Nephron progenitor cell (in vitro differentiated cells): ENCODE results near the gene ACE.
A peak's percentile ranks its signal among the peaks of the same experiment; 100 is the strongest.

Source experiments
- DNase-seq: peaks from one replicate; pipeline ENCODE4 v3.0.0; 2021
- H3K27ac Mint-ChIP-seq: 2 replicates; pipeline ENCODE4 v1.8.0; 2021; ENCODE audit warnings: mild to moderate bottlenecking, moderate library complexity, mixed read lengths
- H3K27me3 Mint-ChIP-seq: 2 replicates; pipeline ENCODE4 v1.8.0; 2021; ENCODE audit warnings: mild to moderate bottlenecking, low read depth, mixed read lengths; ENCODE audit not compliant: poor library complexity
- H3K36me3 Mint-ChIP-seq: 2 replicates; pipeline ENCODE4 v1.8.0; 2021; ENCODE audit warnings: low read depth, mixed read lengths
- H3K4me1 Mint-ChIP-seq: 2 replicates; pipeline ENCODE4 v1.8.0; 2021; ENCODE audit warnings: mixed read lengths
- H3K4me3 Mint-ChIP-seq: 2 replicates; pipeline ENCODE4 v1.8.0; 2021; ENCODE audit warnings: mild to moderate bottlenecking, moderate library complexity, mixed read lengths
- H3K9me3 Mint-ChIP-seq: 2 replicates; pipeline ENCODE4 v1.8.0; 2021; ENCODE audit warnings: mild to moderate bottlenecking, moderate library complexity, mixed read lengths
- TF ChIP-seq, protein P1 (sequence below): fragments of 200-600 bp; sonication (generic); IDR thresholded peaks from 2 replicates; pipeline ENCODE4 v1.5.0; 2021; ENCODE audit warnings: antibody characterized with exemption

Gene ACE

DNA sequence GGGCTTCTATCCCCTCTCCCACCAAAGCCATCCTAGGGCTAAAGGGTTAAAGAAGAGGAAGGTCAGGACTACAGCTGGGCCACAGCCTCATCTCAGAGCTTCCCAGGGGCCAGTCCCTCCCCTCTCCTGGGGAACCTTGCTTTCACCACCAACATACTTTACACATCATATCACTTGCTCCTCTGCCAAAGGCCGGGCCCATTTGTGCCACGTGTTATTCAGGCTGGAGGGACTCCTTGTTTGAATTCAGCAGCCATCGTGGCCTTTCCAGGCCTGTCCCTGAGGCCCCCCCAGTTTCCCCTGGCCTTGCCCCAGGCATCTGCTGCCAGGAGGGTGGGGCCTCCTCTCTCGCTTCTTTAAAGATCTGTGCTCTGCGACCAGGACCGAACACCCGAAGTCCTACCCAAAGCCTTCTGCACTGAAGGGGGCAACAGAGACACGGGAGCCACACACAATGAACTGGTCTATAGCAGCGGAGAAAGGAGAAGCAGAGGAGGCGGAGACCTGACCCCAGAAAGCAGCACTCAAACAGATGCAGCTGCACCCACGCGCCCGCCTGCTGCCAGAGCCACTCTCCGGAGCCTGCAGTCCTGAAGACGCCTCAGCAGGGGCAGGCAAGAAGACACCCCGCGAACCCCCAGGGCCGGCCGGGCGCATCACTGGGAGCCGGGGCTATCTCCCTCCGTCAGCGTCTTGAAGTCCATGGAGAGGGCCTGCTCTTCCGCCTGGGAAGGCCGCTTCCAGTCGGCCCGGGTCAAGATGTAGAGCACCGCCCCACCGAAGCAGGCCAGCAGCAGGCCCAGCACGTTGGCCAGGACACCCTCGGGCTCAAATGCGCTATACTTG, 42.9 kb upstream of the ACE start:
- peaks cover 31% of the 10 kb centered on the region for H3K4me1 Mint-ChIP-seq
- H3K4me3 Mint-ChIP-seq, result no peak overlapping the region
- H3K27ac Mint-ChIP-seq, result no peak overlapping the region
- no peaks in the 10 kb centered on the region for H3K36me3 Mint-ChIP-seq
- TF ChIP-seq, protein P1, sequence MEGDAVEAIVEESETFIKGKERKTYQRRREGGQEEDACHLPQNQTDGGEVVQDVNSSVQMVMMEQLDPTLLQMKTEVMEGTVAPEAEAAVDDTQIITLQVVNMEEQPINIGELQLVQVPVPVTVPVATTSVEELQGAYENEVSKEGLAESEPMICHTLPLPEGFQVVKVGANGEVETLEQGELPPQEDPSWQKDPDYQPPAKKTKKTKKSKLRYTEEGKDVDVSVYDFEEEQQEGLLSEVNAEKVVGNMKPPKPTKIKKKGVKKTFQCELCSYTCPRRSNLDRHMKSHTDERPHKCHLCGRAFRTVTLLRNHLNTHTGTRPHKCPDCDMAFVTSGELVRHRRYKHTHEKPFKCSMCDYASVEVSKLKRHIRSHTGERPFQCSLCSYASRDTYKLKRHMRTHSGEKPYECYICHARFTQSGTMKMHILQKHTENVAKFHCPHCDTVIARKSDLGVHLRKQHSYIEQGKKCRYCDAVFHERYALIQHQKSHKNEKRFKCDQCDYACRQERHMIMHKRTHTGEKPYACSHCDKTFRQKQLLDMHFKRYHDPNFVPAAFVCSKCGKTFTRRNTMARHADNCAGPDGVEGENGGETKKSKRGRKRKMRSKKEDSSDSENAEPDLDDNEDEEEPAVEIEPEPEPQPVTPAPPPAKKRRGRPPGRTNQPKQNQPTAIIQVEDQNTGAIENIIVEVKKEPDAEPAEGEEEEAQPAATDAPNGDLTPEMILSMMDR, result no peak
- no peak for DNase-seq
- H3K27me3 Mint-ChIP-seq, result no peaks in the 10 kb centered on the region
- H3K9me3 Mint-ChIP-seq, result no peaks in the 10 kb centered on the region

DNA sequence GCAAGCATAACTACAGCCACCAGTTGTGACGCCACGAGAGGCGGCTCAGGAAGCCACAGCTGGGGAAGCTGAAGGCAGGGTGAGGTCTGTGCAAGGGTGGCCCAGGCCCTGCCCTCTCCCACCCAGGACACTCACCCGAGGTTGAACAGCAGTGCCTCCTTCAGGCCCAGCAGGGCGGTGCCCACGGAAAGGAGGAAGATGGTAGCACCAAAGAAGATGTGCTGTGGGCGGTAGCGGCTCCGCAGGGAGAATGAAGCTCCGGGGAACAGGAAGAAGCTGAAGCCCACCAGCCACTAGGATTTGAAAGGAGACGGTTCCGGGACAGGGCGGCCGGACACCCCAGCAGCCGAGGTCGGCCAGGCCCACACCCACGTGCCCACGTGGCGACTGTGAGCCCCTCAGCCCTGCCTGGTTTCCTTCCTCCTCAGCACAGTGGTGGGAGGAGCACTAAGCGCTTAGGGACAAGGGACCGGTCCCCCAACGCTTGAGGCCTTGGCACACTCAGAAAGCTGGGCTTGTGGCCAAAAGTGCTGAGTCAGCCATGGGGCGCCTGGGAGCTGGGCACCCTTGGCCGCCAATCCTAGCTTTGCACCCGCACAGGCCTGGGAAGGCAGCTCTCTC, 41.8 kb upstream of the ACE start:
- no peak for DNase-seq
- Mint-ChIP-seq H3K9me3 (no peaks in the 10 kb centered on the region), H3K27ac (no peak overlapping the region)

DNA sequence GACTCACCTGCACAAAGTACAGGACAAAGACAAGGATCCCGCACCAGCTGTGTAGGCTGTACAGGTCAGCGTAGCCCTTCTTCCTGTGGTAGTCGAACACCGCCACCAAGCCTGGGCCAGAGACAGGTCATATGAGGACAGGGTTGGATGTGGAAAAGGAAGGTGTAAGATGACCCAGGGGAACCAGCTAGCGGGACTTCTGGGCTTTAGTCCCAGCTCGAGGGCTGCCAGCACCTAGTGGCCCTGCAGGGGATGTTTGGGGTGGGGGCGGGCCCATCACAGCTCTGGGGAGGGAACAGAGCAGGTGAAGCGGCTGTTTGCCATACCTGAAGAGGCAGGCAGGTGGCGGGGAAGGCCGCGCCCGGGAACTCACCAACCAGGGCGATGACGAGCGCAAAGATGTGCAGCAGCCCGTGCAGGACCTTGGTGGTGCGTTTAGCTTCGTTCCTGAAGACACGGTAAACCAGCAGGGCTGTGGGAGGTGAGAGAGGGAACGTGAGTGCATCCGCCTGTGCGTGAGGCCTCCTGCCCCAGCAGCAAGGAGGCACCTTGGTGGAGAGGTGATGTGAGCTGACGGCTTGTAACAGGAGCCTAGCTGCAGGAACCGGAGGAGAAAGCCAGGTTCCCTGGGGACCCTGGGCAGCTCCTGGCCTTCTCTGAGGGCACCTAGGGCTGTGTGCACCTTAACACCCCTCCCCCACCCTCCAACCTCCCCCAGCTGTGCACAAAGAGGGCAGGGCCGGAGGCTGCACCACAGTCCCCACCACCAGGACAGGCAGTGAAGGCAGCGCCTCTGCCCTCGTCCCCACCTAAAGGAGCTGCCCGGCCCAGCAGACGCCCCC, 41.0 kb upstream of the ACE start:
- TF ChIP-seq, protein P1, result no peak
- Mint-ChIP-seq H3K4me1 (peaks cover 46% of the 10 kb centered on the region), H3K36me3 (no peaks in the 10 kb centered on the region), H3K27me3 (peaks cover 3% of the 10 kb centered on the region), H3K4me3 (no peak overlapping the region), H3K9me3 (no peaks in the 10 kb centered on the region), H3K27ac (no peak overlapping the region)
- no peak for DNase-seq

More for the DNA sequence above, 41.8 kb upstream of the ACE start:
- Mint-ChIP-seq H3K36me3 (no peaks in the 10 kb centered on the region), H3K4me1 (peaks cover 38% of the 10 kb centered on the region), H3K27me3 (no peaks in the 10 kb centered on the region), H3K4me3 (no peak overlapping the region)
- TF ChIP-seq, protein P1, result no peak

DNA sequence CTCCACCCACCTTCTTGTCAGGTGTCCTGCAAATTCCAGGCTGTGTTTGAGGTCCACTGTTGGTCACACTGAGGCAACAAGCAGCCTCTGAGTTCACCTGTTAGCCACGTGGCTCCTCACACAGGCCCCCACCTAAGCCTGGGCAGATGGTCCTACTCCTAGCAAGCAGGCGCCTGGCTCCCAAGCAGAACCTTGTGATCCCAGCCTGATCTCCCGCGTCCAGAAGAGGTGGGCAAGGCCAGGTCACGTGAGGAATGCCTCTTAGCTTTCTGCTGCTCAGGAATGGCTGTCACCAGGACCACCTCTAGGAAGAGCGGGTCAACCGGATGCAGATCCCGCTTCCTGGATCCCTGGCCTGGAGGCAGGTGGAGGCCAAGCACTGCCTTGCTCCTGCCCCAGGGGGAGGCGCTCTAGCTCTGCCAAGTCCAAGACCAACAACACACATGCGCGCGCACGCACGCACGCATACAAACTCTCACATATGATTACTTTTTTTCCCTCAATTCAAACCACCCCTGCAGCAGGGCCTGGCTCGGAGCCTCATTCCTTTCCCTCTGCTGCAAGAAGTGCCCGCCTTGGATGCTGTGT, 40.2 kb upstream of the ACE start:
- Mint-ChIP-seq H3K4me1 (peaks cover 48% of the 10 kb centered on the region), H3K27me3 (peaks cover 8% of the 10 kb centered on the region), H3K9me3 (no peaks in the 10 kb centered on the region), H3K27ac (peak overlapping the region; percentile 36), H3K36me3 (no peaks in the 10 kb centered on the region), H3K4me3 (no peak overlapping the region)
- DNase-seq, result no peak
- TF ChIP-seq, protein P1, result no peak

DNA sequence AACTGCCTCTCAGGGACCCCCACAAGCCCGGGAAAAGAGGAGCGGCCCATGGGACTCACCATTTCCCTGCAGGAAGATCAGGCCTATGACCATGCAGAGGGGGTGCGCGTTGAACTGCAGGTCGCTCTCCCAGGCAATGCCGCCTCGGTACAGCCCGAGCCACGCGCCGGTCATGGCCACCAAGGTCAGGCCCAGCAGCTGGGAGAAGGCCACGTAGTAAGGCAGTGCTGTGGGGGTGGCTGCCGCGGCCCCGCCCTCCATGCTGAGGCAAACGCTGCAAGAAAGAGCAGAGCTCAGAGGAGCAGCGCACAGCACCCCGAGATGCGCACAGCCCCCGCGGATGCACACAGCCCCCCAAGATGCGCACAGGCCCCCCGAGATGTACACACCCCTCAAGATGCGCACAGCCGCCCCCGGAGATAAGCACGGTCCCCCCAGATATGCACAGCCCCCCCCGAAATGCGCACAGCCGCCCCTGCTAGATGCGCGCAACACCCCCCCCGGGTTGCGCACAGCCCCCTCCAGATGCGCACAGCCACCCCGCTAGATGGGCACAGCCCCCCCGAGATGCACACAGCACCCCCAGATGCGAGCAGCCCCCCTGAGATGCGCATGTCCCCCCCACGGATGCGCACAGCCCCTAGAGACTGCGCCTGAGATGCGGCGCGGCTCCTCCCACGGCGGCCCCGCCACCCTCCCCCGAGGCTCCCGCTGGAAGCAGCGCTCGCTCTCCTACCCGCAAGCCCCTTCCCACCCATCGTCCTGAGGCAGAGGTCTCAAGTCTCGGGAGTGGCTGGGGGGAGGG, 39.4 kb upstream of the ACE start:
- DNase-seq, result no peak
- Mint-ChIP-seq H3K27me3 (peaks cover 8% of the 10 kb centered on the region), H3K4me1 (peaks cover 43% of the 10 kb centered on the region), H3K9me3 (no peaks in the 10 kb centered on the region), H3K27ac (no peak overlapping the region), H3K36me3 (no peaks in the 10 kb centered on the region), H3K4me3 (no peak overlapping the region)
- TF ChIP-seq, protein P1, result no peak
